NCI-H748 (cell line): ENCODE measurements around the gene NMT1.
"Not testable (repeated sequence)": the region's sequence is repeated elsewhere in the genome, so short reads cannot be mapped to it uniquely, and the experiment has no call there.

ENCODE experiments used
- DNase-seq: peaks from one replicate; lab custom pipeline; 2025; ENCODE audit not compliant: unreplicated experiment; lab: John Stamatoyannopoulos, UW

NMT1 gene

GRCh38 chr17:45036691-45037090 is 24.4 kb upstream of the NMT1 start:
- no peak for DNase-seq

- no peak for DNase-seq
Observed at GRCh38 chr17:45038728-45039634, 22.1 kb upstream of the NMT1 start.

GRCh38 chr17:45040459-45040858 is 20.7 kb upstream of the NMT1 start:
- no peak for DNase-seq

GRCh38 chr17:45042346-45043120 is 18.6 kb upstream of the NMT1 start:
- no peak for DNase-seq

- no peak for DNase-seq
Observed at GRCh38 chr17:45043813-45044540, 17.1 kb upstream of the NMT1 start.

- DNase-seq: no peak
Observed at GRCh38 chr17:45046537-45047125, 14.5 kb upstream of the NMT1 start.

GRCh38 chr17:45048795-45049563 is 12.1 kb upstream of the NMT1 start:
- no peak for DNase-seq

GRCh38 chr17:45050481-45051059 is 10.5 kb upstream of the NMT1 start:
- peak; percentile 58 for DNase-seq

- DNase-seq: peak; percentile 98
Observed at GRCh38 chr17:45051060-45051719, 9.9 kb upstream of the NMT1 start, which contains the start of gene DCAKD. TSS of gene DCAKD (minus strand) at chr17:45051632. CDS start at chr17:45034885, 16,747 bp downstream.

GRCh38 chr17:45051720-45052051 is 9.4 kb upstream of the NMT1 start:
- DNase-seq: not testable (repeated sequence)

GRCh38 chr17:45052052-45052772 is 8.9 kb upstream of the NMT1 start:
- DNase-seq: peak; percentile 86

GRCh38 chr17:45060382-45060796 is 728 bp upstream of the NMT1 start:
- DNase-seq: no peak

GRCh38 chr17:45061606-45062205 is 589 bp downstream of the NMT1 start:
- DNase-seq: no peak

GRCh38 chr17:45063198-45063597 is 2.1 kb downstream of the NMT1 start:
- no peak for DNase-seq

- DNase-seq: no peak
Observed at GRCh38 chr17:45067637-45068036, 6.5 kb downstream of the NMT1 start.

GRCh38 chr17:45070001-45070400 is 8.9 kb downstream of the NMT1 start:
- DNase-seq: no peak

- DNase-seq: no peak
Observed at GRCh38 chr17:45070809-45071208, 9.7 kb downstream of the NMT1 start.

- no peak for DNase-seq
Observed at GRCh38 chr17:45073414-45074070, 12.4 kb downstream of the NMT1 start.
